IMR-90 (cell line): ENCODE measurements around the gene ADGRF1. TPM values are rescaled to one million over a fixed set of nuclear protein-coding genes. Genes with fewer than 3 reads are reported as not detected.

Experiments used
- ATAC-seq: fragments of 200-7000 bp; cut with Tn5 transposase; 2 replicates; pipeline ENCODE4 v1.9.1; 2020; ENCODE audit warnings: low read depth, mild to moderate bottlenecking, moderate library complexity
- BruUV-seq: library from RNA; stranded (reverse); fragments of 400-500 nt; replicated peaks from 2 replicates; lab custom pipeline; 2021; lab: Mats Ljungman, UMichigan
- CTCF ChIA-PET: fragments of 300-600 bp; formaldehyde crosslinking; extraction: SDS; loops from one replicate; lab custom pipeline; 2021; ENCODE audit warnings: antibody characterized with exemption; lab: Yijun Ruan, JAX
- POLR2A ChIA-PET: fragments of 300-600 bp; sonication (Branson Sonifier 250); formaldehyde crosslinking; loops from one replicate; lab custom pipeline; 2022; ENCODE audit warnings: antibody characterized with exemption; ENCODE audit not compliant: unreplicated experiment; lab: Charles Lee
- DNase-seq: peaks from one replicate; pipeline ENCODE4 v3.0.0; 2013
- H2AFZ ChIP-seq: replicated peaks from 2 replicates; pipeline ENCODE3; 2013; ENCODE audit warnings: low read length, mild to moderate bottlenecking; ENCODE audit not compliant: poor library complexity
- H2AK5ac ChIP-seq: 2 replicates; pipeline ENCODE4 v1.6.1; 2013; ENCODE audit warnings: low read depth, low read length, inconsistent platforms
- H2AK9ac ChIP-seq: replicated peaks from 2 replicates; pipeline ENCODE3; 2013; ENCODE audit warnings: mild to moderate bottlenecking, low read depth, low read length, moderate library complexity; ENCODE audit not compliant: poor library complexity
- H2BK120ac ChIP-seq: 2 replicates; pipeline ENCODE4 v1.6.1; 2013; ENCODE audit warnings: low read depth, low read length, inconsistent platforms
- H2BK15ac ChIP-seq: 3 replicates; pipeline ENCODE4 v1.6.1; 2013; ENCODE audit warnings: low read depth, low read length, inconsistent platforms
- H2BK20ac ChIP-seq: 2 replicates; pipeline ENCODE4 v1.6.1; 2013; ENCODE audit warnings: low read depth, mild to moderate bottlenecking, inconsistent platforms, low read length, moderate library complexity
- H2BK5ac ChIP-seq: 2 replicates; pipeline ENCODE4 v1.6.1; 2013; ENCODE audit warnings: mild to moderate bottlenecking, low read depth, low read length, inconsistent platforms; ENCODE audit not compliant: poor library complexity, severe bottlenecking
- H3K14ac ChIP-seq: replicated peaks from 2 replicates; pipeline ENCODE4 v1.6.1; 2013; ENCODE audit warnings: low read depth, low read length, inconsistent platforms
- H3K18ac ChIP-seq: 2 replicates; pipeline ENCODE4 v1.6.1; 2013; ENCODE audit warnings: low read depth, low read length, control low read depth
- H3K23ac ChIP-seq: 2 replicates; pipeline ENCODE4 v1.6.1; 2013; ENCODE audit warnings: low read depth, low read length, inconsistent platforms
- H3K27ac ChIP-seq: 2 replicates; pipeline ENCODE4 v1.5.1; 2013; ENCODE audit warnings: mild to moderate bottlenecking, control low read depth, low read length; ENCODE audit not compliant: insufficient read depth
- H3K27me3 ChIP-seq: 2 replicates; pipeline ENCODE4 v1.6.1; 2013; ENCODE audit warnings: low read length; ENCODE audit not compliant: control insufficient read depth, insufficient read depth
- H3K36me3 ChIP-seq: 2 replicates; pipeline ENCODE4 v1.6.1; 2013; ENCODE audit warnings: low read length, mixed read lengths; ENCODE audit not compliant: control insufficient read depth, insufficient read depth
- H3K4ac ChIP-seq: 2 replicates; pipeline ENCODE4 v1.6.1; 2013; ENCODE audit warnings: low read depth, low read length, inconsistent platforms
- H3K4me1 ChIP-seq: 2 replicates; pipeline ENCODE4 v1.6.1; 2013; ENCODE audit warnings: low read length, mixed read lengths; ENCODE audit not compliant: control insufficient read depth, insufficient read depth
- H3K4me2 ChIP-seq: 2 replicates; pipeline ENCODE4 v1.6.1; 2013; ENCODE audit warnings: low read depth, mild to moderate bottlenecking, control low read depth, low read length, moderate library complexity
- H3K4me3 ChIP-seq: 2 replicates; pipeline ENCODE4 v1.5.1; 2013; ENCODE audit warnings: low read depth, mild to moderate bottlenecking, control low read depth, low read length, moderate library complexity; ENCODE audit not compliant: insufficient read depth
- H3K56ac ChIP-seq: 2 replicates; pipeline ENCODE4 v1.6.1; 2013; ENCODE audit warnings: low read length, inconsistent platforms; ENCODE audit not compliant: insufficient read depth; ENCODE audit errors: extremely low read depth
- H3K79me1 ChIP-seq, 2 experiments: 2 replicates each; pipeline ENCODE4 v1.6.1; 2013; ENCODE audit warnings: low read length in 2 of 2, inconsistent platforms in 1 of 2, low read depth in 1 of 2
- H3K9ac ChIP-seq: 2 replicates; pipeline ENCODE4 v1.6.1; 2013; ENCODE audit warnings: low read depth, low read length, control low read depth
- H3K9me1 ChIP-seq: 2 replicates; pipeline ENCODE4 v1.6.1; 2013; ENCODE audit warnings: low read length, inconsistent platforms; ENCODE audit not compliant: insufficient read depth
- H3K9me3 ChIP-seq: 2 replicates; pipeline ENCODE4 v1.6.1; 2013; ENCODE audit warnings: low read length; ENCODE audit not compliant: control insufficient read depth, insufficient read depth
- H4K20me1 ChIP-seq: 2 replicates; pipeline ENCODE4 v1.6.1; 2013; ENCODE audit warnings: low read length, inconsistent platforms; ENCODE audit not compliant: insufficient read depth
- H4K5ac ChIP-seq: 2 replicates; pipeline ENCODE4 v1.6.1; 2013; ENCODE audit warnings: mild to moderate bottlenecking, low read depth, low read length, control low read depth
- H4K8ac ChIP-seq, 2 experiments: 2 replicates each; pipeline ENCODE4 v1.6.1; 2013; ENCODE audit warnings: low read depth in 2 of 2, low read length in 2 of 2, control low read depth in 1 of 2, inconsistent platforms in 1 of 2
- H4K91ac ChIP-seq: 2 replicates; pipeline ENCODE4 v1.6.1; 2013; ENCODE audit warnings: low read depth, low read length, inconsistent platforms; ENCODE audit not compliant: insufficient read depth
- BHLHE40 ChIP-seq: fragments of 150-350 bp; IDR thresholded peaks from 2 replicates; pipeline ENCODE4 v1.6.1; 2016; ENCODE audit warnings: mild to moderate bottlenecking, low read depth, low read length
- CEBPB ChIP-seq: IDR thresholded peaks from 2 replicates; pipeline ENCODE4 v1.6.1; 2012; ENCODE audit warnings: low read depth, low read length, improper control_type of control experiment
- CHD1 ChIP-seq: IDR thresholded peaks from 2 replicates; pipeline ENCODE4 v1.6.1; 2012; ENCODE audit warnings: low read depth, low read length, improper control_type of control experiment
- FOS ChIP-seq: fragments of 150-350 bp; IDR thresholded peaks from 2 replicates; pipeline ENCODE4 v1.6.1; 2016; ENCODE audit warnings: low read depth, low read length
- MAFK ChIP-seq: IDR thresholded peaks from 2 replicates; pipeline ENCODE4 v1.6.1; 2012; ENCODE audit warnings: low read depth, low read length, improper control_type of control experiment
- MAZ ChIP-seq: IDR thresholded peaks from 2 replicates; pipeline ENCODE4 v1.6.1; 2012; ENCODE audit warnings: low read depth, mild to moderate bottlenecking, low read length, improper control_type of control experiment, moderate library complexity, borderline replicate concordance
- MXI1 ChIP-seq: IDR thresholded peaks from 2 replicates; pipeline ENCODE4 v1.6.1; 2012; ENCODE audit warnings: low read depth, mild to moderate bottlenecking, low read length, moderate library complexity, borderline replicate concordance
- NFE2L2 ChIP-seq: fragments of 150-350 bp; IDR thresholded peaks from 2 replicates; pipeline ENCODE4 v1.6.1; 2016; ENCODE audit warnings: low read depth, mild to moderate bottlenecking, low read length
- POLR2A ChIP-seq: IDR thresholded peaks from 2 replicates; pipeline ENCODE4 v1.6.1; 2012; ENCODE audit warnings: mild to moderate bottlenecking, low read depth, low read length
- RAD21 ChIP-seq: IDR thresholded peaks from 2 replicates; pipeline ENCODE4 v1.6.1; 2012; ENCODE audit warnings: low read length, improper control_type of control experiment
- RCOR1 ChIP-seq: IDR thresholded peaks from 2 replicates; pipeline ENCODE4 v1.6.1; 2012; ENCODE audit warnings: mild to moderate bottlenecking, low read length, improper control_type of control experiment; ENCODE audit not compliant: insufficient replicate concordance
- RFX5 ChIP-seq: IDR thresholded peaks from 2 replicates; pipeline ENCODE4 v1.8.0; 2012; ENCODE audit warnings: low read depth, mild to moderate bottlenecking, low read length, moderate library complexity
- SMC3 ChIP-seq: fragments of 150-350 bp; IDR thresholded peaks from 2 replicates; pipeline ENCODE4 v1.6.1; 2016; ENCODE audit warnings: low read depth, mild to moderate bottlenecking, antibody characterized with exemption, low read length, moderate library complexity
- WGBS, 2 experiments: methylation state at CpG; one replicate each; pipeline versions ENCODE4 v1.1.5 to v1.1.7; 2013; ENCODE audit warnings: missing lambda C conversion rate in 2 of 2; ENCODE audit not compliant: insufficient read length in 1 of 2; ENCODE audit errors: extremely low coverage in 2 of 2; 5-methylcytosine and 5-hydroxymethylcytosine counted together
- dilution Hi-C: fragments of 300-500 bp; cut with HindIII; formaldehyde crosslinking; loops from one replicate; pipeline ENCODE4 v1.14.3; 2018; ENCODE audit warnings: low sequenced_read_pairs; ENCODE audit not compliant: unreplicated experiment
- in situ Hi-C: fragments of 300-500 bp; cut with MboI; formaldehyde crosslinking; loops from 3 replicates; pipeline ENCODE4 v1.14.3; 2019; ENCODE audit warnings: low sequenced_read_pairs, inconsistent platforms, mixed read lengths
- intact Hi-C: fragments of 100-400 bp; cut with micrococcal nuclease; formaldehyde crosslinking; loops from 2 replicates; pipeline ENCODE4 v1.10.0; 2022
- polyA plus RNA-seq, 3 experiments: library from polyadenylated mRNA; depleted of rRNA; stranded (reverse); fragments of >200 nt; gene quantifications; 2 replicates each; pipeline ENCODE4 v1.2.3, GENCODE V29; 2012; ENCODE audit warnings: low replicate concordance in 1 of 3
- total RNA-seq: library from RNA; depleted of rRNA; stranded (reverse); fragments of >200 nt; gene quantifications from 2 replicates; pipeline ENCODE4 v1.2.3, GENCODE V29; 2012
- TF ChIP-seq, protein P1 (sequence below): fragments of 150-350 bp; IDR thresholded peaks from 2 replicates; pipeline ENCODE4 v1.6.1; 2016; ENCODE audit warnings: low read depth, mild to moderate bottlenecking, low read length, moderate library complexity, borderline replicate concordance
- TF ChIP-seq, protein P2 (sequence below): conservative IDR thresholded peaks from 2 replicates; pipeline ENCODE4 v1.5.1; 2012; ENCODE audit warnings: mild to moderate bottlenecking, low read depth, low read length, improper control_type of control experiment

The ADGRF1 gene
- total and polyA plus RNA-seq, 2 of the 4 experiments (the other 2 are of a cell fraction): not detected

DNA sequence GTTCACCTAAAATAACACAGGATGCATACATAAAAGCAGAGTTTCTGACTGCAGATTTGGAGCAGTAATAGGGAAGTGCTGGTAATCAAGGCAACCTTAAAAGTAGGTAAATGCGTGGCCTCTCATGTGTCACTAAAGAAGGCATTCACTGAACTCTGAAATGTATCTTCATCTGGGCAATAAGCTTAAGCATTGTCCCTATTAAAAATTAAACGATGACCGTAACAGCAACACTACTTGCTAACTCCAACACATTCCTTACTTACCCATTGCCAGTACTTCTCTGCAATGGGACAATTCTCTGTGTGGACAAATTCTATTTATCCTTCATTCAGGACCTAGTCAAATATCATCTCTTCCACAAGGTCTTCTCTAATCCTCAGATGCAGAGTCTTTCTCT, 19.9 kb downstream of the ADGRF1 start:
- DNase-seq (no peak), ATAC-seq (no peak)
- intact Hi-C loops (no loop called here), dilution Hi-C loops (no loop called here), in situ Hi-C loops (no loop called here)
- Histone ChIP-seq H4K20me1 (no peaks in the 10 kb centered on the region), H3K4me2 (no peak overlapping the region), H3K18ac (no peak overlapping the region), H3K27ac (no peak overlapping the region), H3K27me3 (no peaks in the 10 kb centered on the region), H3K14ac (no peak overlapping the region), H3K9me1 (no peaks in the 10 kb centered on the region), H3K4me1 (no peaks in the 10 kb centered on the region), H3K4ac (no peak overlapping the region), H3K9ac (no peak overlapping the region), H2AK9ac (no peak overlapping the region), H2BK5ac (no peak overlapping the region), H3K9me3 (no peaks in the 10 kb centered on the region), H2AK5ac (no peak overlapping the region), H2BK120ac (no peak overlapping the region), H2BK15ac (no peak overlapping the region), H3K36me3 (no peaks in the 10 kb centered on the region), H3K79me1 (no peaks in the 10 kb centered on the region), H3K56ac (no peak overlapping the region), H4K8ac (no peak overlapping the region), H4K5ac (no peak overlapping the region), H2BK20ac (no peak overlapping the region), H4K91ac (no peak overlapping the region), H2AFZ (no peak overlapping the region), H3K23ac (no peak overlapping the region), H3K4me3 (no peak overlapping the region)
- WGBS, 2 experiments: 76% methylated on average over 3 of the region's 3 CpGs; no CpG with 5 or more reads in 1 of the 2 experiments
- no TSS peak for BruUV-seq
- CTCF ChIA-PET: no interaction called here
- TF ChIP-seq CEBPB (no peak), BHLHE40 (no peak), MAFK (no peak), MAZ (no peak), POLR2A (no peak), RCOR1 (no peak), FOS (no peak), CHD1 (no peak), RAD21 (no peak), SMC3 (no peak), RFX5 (no peak), NFE2L2 (no peak), MXI1 (no peak)
- TF ChIP-seq, protein P1, sequence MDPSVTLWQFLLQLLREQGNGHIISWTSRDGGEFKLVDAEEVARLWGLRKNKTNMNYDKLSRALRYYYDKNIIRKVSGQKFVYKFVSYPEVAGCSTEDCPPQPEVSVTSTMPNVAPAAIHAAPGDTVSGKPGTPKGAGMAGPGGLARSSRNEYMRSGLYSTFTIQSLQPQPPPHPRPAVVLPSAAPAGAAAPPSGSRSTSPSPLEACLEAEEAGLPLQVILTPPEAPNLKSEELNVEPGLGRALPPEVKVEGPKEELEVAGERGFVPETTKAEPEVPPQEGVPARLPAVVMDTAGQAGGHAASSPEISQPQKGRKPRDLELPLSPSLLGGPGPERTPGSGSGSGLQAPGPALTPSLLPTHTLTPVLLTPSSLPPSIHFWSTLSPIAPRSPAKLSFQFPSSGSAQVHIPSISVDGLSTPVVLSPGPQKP: no peak
- TF ChIP-seq, protein P2, sequence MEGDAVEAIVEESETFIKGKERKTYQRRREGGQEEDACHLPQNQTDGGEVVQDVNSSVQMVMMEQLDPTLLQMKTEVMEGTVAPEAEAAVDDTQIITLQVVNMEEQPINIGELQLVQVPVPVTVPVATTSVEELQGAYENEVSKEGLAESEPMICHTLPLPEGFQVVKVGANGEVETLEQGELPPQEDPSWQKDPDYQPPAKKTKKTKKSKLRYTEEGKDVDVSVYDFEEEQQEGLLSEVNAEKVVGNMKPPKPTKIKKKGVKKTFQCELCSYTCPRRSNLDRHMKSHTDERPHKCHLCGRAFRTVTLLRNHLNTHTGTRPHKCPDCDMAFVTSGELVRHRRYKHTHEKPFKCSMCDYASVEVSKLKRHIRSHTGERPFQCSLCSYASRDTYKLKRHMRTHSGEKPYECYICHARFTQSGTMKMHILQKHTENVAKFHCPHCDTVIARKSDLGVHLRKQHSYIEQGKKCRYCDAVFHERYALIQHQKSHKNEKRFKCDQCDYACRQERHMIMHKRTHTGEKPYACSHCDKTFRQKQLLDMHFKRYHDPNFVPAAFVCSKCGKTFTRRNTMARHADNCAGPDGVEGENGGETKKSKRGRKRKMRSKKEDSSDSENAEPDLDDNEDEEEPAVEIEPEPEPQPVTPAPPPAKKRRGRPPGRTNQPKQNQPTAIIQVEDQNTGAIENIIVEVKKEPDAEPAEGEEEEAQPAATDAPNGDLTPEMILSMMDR: no peak
- POLR2A ChIA-PET: no interaction called here
